ENCODE results near the gene CYP4F2.

DNA sequence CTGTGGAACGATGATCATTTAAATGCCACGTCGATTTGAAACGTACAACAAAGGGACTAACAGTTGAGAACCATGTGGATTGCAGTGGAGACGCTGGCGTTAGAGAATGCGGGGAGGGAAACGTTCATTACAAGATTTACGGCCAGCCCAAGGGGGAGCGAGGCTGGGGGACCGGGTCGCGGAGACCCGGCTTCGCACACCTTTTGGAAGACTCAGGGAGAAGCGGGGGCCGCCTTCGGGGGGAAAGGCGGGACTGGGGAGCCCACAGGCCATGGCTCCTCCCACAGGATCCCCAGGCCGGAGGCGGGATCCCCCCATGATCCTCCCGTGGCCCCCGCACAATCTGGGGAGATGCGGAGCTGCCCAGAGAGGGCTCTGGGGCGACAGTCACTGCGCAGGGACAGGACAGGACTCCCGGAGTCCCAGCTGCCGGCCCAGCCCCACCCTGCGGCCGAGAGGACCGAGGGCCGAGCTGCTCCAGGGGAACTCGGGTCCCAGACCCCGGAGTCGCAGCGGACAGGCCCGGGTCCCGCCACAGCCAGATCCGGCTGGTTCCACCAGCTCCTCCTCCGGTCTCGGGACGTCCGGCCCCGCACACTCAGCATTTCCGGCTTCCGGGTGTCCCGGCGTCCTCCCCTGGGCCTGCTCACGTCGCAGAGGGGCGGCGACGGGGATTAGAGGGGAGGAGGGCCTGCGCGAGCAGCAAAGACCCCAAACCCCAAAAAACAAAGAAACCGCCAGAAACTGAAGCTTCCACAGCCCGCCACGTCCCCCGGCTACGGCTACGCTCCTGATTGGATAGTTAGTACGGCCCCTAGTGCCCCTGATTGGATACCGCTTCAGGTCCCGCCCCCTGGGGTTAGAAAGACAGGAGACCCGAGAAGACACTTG is 61.3 kb downstream of the CYP4F2 start:
- TF ChIP-seq FOXM1 (IDR thresholded peaks at IDR 0.05; ENCODE audit: low read depth) (no peak), EP300 (IDR thresholded peaks at IDR 0.05; ENCODE audit: borderline replicate concordance in 1 of 2, low read depth in 1 of 2, low read length in 1 of 2) (no peak), TAF1 (IDR thresholded peaks at IDR 0.05; ENCODE audit: borderline replicate concordance, low read depth, low read length) (peak; percentile 64), EZH2phosphoT487 (IDR thresholded peaks at IDR 0.05; ENCODE audit: borderline replicate concordance, low read depth) (no peak), GATA2 (CRISPR knock-in tag; IDR thresholded peaks at IDR 0.05) (no peak), SMC3 (IDR thresholded peaks at IDR 0.05; ENCODE audit: low read depth, low read length) (no peak), RCOR1 (IDR thresholded peaks at IDR 0.05; ENCODE audit: low read length) (no peak), CHD2 (IDR thresholded peaks at IDR 0.05; ENCODE audit: low read length, partially characterized antibody) (no peak), SIN3A (IDR thresholded peaks at IDR 0.05; ENCODE audit: borderline replicate concordance, low read depth, low read length) (no peak), POLR2AphosphoS5 (IDR thresholded peaks at IDR 0.05; ENCODE audit: low read depth, low read length) (peak; percentile 31; the same call in 1 of the 2 replicates), MXI1 (IDR thresholded peaks at IDR 0.05; ENCODE audit: low read depth, low read length) (no peak; the same call in 1 of the 2 replicates), TEAD4 (IDR thresholded peaks at IDR 0.05; ENCODE audit: borderline replicate concordance, insufficient read depth) (no peak)
- TF ChIP-seq, protein P1, sequence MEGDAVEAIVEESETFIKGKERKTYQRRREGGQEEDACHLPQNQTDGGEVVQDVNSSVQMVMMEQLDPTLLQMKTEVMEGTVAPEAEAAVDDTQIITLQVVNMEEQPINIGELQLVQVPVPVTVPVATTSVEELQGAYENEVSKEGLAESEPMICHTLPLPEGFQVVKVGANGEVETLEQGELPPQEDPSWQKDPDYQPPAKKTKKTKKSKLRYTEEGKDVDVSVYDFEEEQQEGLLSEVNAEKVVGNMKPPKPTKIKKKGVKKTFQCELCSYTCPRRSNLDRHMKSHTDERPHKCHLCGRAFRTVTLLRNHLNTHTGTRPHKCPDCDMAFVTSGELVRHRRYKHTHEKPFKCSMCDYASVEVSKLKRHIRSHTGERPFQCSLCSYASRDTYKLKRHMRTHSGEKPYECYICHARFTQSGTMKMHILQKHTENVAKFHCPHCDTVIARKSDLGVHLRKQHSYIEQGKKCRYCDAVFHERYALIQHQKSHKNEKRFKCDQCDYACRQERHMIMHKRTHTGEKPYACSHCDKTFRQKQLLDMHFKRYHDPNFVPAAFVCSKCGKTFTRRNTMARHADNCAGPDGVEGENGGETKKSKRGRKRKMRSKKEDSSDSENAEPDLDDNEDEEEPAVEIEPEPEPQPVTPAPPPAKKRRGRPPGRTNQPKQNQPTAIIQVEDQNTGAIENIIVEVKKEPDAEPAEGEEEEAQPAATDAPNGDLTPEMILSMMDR (IDR thresholded peaks at IDR 0.05): no peak
- TF ChIP-seq, protein P2, sequence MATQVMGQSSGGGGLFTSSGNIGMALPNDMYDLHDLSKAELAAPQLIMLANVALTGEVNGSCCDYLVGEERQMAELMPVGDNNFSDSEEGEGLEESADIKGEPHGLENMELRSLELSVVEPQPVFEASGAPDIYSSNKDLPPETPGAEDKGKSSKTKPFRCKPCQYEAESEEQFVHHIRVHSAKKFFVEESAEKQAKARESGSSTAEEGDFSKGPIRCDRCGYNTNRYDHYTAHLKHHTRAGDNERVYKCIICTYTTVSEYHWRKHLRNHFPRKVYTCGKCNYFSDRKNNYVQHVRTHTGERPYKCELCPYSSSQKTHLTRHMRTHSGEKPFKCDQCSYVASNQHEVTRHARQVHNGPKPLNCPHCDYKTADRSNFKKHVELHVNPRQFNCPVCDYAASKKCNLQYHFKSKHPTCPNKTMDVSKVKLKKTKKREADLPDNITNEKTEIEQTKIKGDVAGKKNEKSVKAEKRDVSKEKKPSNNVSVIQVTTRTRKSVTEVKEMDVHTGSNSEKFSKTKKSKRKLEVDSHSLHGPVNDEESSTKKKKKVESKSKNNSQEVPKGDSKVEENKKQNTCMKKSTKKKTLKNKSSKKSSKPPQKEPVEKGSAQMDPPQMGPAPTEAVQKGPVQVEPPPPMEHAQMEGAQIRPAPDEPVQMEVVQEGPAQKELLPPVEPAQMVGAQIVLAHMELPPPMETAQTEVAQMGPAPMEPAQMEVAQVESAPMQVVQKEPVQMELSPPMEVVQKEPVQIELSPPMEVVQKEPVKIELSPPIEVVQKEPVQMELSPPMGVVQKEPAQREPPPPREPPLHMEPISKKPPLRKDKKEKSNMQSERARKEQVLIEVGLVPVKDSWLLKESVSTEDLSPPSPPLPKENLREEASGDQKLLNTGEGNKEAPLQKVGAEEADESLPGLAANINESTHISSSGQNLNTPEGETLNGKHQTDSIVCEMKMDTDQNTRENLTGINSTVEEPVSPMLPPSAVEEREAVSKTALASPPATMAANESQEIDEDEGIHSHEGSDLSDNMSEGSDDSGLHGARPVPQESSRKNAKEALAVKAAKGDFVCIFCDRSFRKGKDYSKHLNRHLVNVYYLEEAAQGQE (IDR thresholded peaks at IDR 0.05; ENCODE audit: low read depth, low read length): no peak

All from SK-N-SH (cell line).